T-helper 1 cell treated with Interleukin-12 subunit alpha and Interleukin-12 subunit beta and Interleukin-4 antibody, amounts not matched to agents 30 μg/mL and 1 μg/mL, for 36 hours (primary cell): Measurements from ENCODE around the gene SELENOK.

Source experiments
- H3K27ac Mint-ChIP-seq: one replicate; pipeline ENCODE4 v1.8.0; 2021; ENCODE audit warnings: mild to moderate bottlenecking, mixed read lengths
- H3K27me3 Mint-ChIP-seq: one replicate; pipeline ENCODE4 v1.8.0; 2021; ENCODE audit warnings: low read depth, mixed read lengths
- H3K36me3 Mint-ChIP-seq: one replicate; pipeline ENCODE4 v1.8.0; 2021; ENCODE audit warnings: low read depth, mixed read lengths
- H3K4me1 Mint-ChIP-seq: one replicate; pipeline ENCODE4 v1.8.0; 2021; ENCODE audit warnings: low read depth, mixed read lengths
- H3K4me3 Mint-ChIP-seq: one replicate; pipeline ENCODE4 v1.8.0; 2021; ENCODE audit warnings: mild to moderate bottlenecking, moderate library complexity, mixed read lengths
- H3K9me3 Mint-ChIP-seq: one replicate; pipeline ENCODE4 v1.8.0; 2021; ENCODE audit warnings: mixed read lengths

The SELENOK gene

GRCh38 chr3:53900666-53901331 lies 9.1 kb upstream of the SELENOK start:
- H3K27ac Mint-ChIP-seq: no peak overlapping the region
- no peak overlapping the region for H3K4me3 Mint-ChIP-seq

GRCh38 chr3:53899750-53900149 lies 8.1 kb upstream of the SELENOK start:
- Mint-ChIP-seq H3K27me3 (peaks cover 50% of the 10 kb centered on the region), H3K27ac (no peak overlapping the region)

More at GRCh38 chr3:53900666-53901331, 9.1 kb upstream of the SELENOK start:
- peaks cover 46% of the 10 kb centered on the region for H3K27me3 Mint-ChIP-seq
- H3K4me1 Mint-ChIP-seq: no peaks in the 10 kb centered on the region
- H3K9me3 Mint-ChIP-seq: no peaks in the 10 kb centered on the region
- no peaks in the 10 kb centered on the region for H3K36me3 Mint-ChIP-seq

DNA sequence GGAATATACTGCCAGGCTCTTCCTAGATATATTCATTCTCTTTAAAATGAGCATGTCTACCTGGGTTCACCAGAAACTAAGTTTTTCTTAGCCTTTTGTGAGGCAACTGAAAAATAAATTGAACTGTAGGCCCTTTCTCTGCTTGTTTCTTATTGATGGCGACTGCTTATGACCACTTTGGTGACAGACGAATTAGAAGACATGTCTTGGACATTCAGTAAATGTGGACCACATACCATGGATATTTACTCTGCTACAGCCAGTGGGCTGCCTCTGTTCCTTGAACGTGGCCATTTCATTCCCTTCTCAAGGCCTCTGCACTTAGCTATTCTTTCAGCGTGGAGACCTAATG lies 603 bp upstream of the SELENOK start:
- H3K27ac Mint-ChIP-seq: peak overlapping the region; percentile 100
- H3K36me3 Mint-ChIP-seq: peaks cover 22% of the 10 kb centered on the region
- H3K4me1 Mint-ChIP-seq: peaks cover 43% of the 10 kb centered on the region
- peak overlapping the region; percentile 96 for H3K4me3 Mint-ChIP-seq
- H3K27me3 Mint-ChIP-seq: peaks cover 23% of the 10 kb centered on the region
- peaks cover 6% of the 10 kb centered on the region for H3K9me3 Mint-ChIP-seq

More at GRCh38 chr3:53899750-53900149, 8.1 kb upstream of the SELENOK start:
- Mint-ChIP-seq H3K36me3 (no peaks in the 10 kb centered on the region), H3K4me1 (no peaks in the 10 kb centered on the region), H3K9me3 (no peaks in the 10 kb centered on the region), H3K4me3 (no peak overlapping the region)

GRCh38 chr3:53890726-53891475 lies 758 bp downstream of the SELENOK start:
- Mint-ChIP-seq H3K27me3 (peaks cover 12% of the 10 kb centered on the region), H3K9me3 (peaks cover 6% of the 10 kb centered on the region), H3K36me3 (peaks cover 22% of the 10 kb centered on the region), H3K4me1 (peaks cover 47% of the 10 kb centered on the region), H3K27ac (peak overlapping the region; percentile 100), H3K4me3 (peak overlapping the region; percentile 96)

- H3K4me3 Mint-ChIP-seq: no peak overlapping the region
- H3K27ac Mint-ChIP-seq: no peak overlapping the region
- H3K9me3 Mint-ChIP-seq: peaks cover 4% of the 10 kb centered on the region
- peaks cover 45% of the 10 kb centered on the region for H3K4me1 Mint-ChIP-seq
- peaks cover 22% of the 10 kb centered on the region for H3K36me3 Mint-ChIP-seq
- H3K27me3 Mint-ChIP-seq: no peaks in the 10 kb centered on the region
Measured at GRCh38 chr3:53888232-53888631, 3.4 kb downstream of the SELENOK start.

- Mint-ChIP-seq H3K27me3 (no peaks in the 10 kb centered on the region), H3K36me3 (peaks cover 19% of the 10 kb centered on the region), H3K4me3 (no peak overlapping the region), H3K9me3 (no peaks in the 10 kb centered on the region), H3K4me1 (peaks cover 46% of the 10 kb centered on the region), H3K27ac (no peak overlapping the region)
Measured at GRCh38 chr3:53887446-53887845, 4.2 kb downstream of the SELENOK start.

DNA sequence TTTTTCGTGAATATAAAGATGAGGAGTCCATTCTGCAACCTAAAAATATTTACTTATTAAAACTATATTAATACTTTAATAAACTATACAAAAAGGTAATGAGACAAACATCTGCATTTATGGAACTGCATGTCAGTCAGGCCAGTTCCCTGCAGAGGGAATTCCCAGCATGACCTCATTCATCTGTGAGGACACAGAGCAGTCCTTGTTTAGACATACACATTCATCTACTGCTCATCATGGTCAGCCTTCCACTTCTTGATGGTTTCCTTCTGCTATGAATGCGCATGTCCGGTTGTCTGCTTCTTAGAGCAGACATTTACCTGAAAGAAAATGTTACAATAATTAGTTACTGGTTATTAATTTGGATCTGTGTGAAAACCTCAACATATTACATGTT lies 6.4 kb downstream of the SELENOK start:
- H3K4me1 Mint-ChIP-seq: peaks cover 43% of the 10 kb centered on the region

GRCh38 chr3:53884623-53885022 lies 7.0 kb downstream of the SELENOK start:
- Mint-ChIP-seq H3K9me3 (no peaks in the 10 kb centered on the region), H3K36me3 (peaks cover 17% of the 10 kb centered on the region), H3K4me1 (peaks cover 44% of the 10 kb centered on the region), H3K4me3 (no peak overlapping the region), H3K27me3 (no peaks in the 10 kb centered on the region), H3K27ac (no peak overlapping the region)

More for the DNA sequence above, 6.4 kb downstream of the SELENOK start:
- H3K27ac Mint-ChIP-seq: no peak overlapping the region
- no peak overlapping the region for H3K4me3 Mint-ChIP-seq
- H3K9me3 Mint-ChIP-seq: no peaks in the 10 kb centered on the region
- peaks cover 19% of the 10 kb centered on the region for H3K36me3 Mint-ChIP-seq
- no peaks in the 10 kb centered on the region for H3K27me3 Mint-ChIP-seq

- Mint-ChIP-seq H3K9me3 (no peaks in the 10 kb centered on the region), H3K4me3 (peak overlapping the region; percentile 100), H3K27ac (peak overlapping the region; percentile 99), H3K4me1 (peaks cover 36% of the 10 kb centered on the region), H3K36me3 (peaks cover 15% of the 10 kb centered on the region), H3K27me3 (no peaks in the 10 kb centered on the region)
Measured at GRCh38 chr3:53883008-53883407, 8.7 kb downstream of the SELENOK start.

DNA sequence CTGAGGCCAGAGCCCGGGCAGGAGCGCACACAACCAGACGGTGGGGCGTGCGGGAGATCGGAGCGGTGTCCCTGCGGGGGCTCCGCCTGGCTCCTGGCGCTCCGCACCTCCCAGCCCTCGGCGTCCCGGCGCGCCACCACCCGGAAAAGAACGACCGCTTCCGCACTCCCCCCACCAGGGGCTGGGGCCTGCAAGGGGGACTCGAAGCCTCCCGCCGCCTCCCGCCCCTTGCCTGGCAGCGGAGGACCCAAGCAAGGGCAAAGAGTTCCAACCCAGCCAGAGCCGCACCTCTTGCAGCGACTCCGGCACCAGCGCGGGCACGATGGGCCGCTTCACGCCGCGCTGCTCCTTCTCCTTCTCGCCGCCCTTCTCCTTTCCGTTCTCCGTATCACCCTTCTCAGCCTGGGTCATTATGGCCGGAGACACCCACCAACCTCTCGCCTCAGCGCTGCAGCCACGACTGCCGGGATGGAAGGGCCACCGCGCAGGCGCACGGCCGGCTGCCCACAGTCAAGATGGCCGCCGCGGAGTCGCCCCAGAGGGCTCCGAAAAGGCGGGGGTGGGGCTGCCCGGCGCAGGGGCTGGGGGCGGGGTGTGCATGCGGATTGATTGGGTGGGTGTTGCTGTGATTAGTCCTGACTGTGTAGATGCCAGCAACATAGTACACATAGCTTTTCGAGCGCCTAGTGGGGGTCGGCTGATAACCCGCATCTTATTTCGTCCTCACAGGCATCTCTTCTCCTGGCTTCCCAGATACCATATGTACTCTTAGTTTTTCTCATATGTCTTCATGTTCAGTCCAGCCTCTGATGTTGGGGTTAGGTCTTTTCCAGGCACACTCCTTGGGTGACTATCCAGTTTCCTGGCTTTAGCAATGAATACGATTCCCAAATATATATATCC lies 9.7 kb downstream of the SELENOK start, which contains the start of gene ACTR8:
ACTR8 (minus strand) TSS at position 462 of the 903 bp plus-strand sequence; CDS start at position 411, 51 bp downstream.
- Mint-ChIP-seq H3K27ac (peak within 1 kb of the TSS; percentile 99), H3K36me3 (peaks cover 25% of the 10 kb centered on the region), H3K4me3 (peak within 1 kb of the TSS; percentile 100), H3K4me1 (peaks cover 32% of the 10 kb centered on the region), H3K27me3 (no peaks in the 10 kb centered on the region), H3K9me3 (no peaks in the 10 kb centered on the region)

DNA sequence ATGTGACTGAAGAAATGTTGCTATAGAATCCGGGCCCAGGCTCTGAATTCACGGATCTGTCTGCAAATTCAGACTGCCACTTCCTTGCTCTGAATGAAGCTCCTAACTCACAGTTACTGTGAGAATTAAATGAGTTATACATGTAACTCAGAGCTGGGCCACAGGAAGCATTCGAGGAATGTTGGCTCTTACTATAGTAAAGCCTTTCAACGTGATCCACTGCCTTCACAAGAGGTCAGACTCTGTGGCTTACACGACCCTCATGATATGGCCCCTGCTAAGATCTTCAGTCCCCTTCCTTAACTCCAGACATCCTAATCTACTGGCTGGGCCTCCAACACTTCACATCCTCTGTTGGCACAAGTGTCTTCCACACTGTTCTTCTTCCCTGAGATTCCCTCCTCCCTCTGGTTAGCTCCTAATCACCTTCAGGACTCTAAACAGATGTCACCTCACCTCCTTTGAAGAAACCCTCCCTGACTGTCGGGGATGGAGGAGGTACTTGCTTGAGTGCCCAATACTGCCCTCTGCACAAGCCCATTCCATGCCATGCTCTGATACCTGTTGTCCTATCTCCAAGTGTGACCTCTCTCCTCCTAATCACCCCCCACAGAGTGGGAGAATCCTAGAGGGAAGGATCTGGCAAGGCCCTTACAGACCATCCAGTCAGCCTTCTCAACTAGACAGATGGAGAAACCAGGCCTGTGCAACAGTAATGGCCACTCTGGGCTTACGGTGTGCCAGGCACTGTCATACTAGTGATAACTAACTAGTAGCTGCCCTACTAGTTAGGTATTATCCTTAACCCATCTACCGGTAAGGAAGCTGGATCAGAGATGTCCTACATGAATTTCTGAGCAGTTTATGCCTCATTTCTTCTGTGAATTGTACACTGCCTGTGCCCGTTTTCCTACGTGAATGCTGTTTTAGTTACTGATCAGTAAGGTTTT lies 11.0 kb downstream of the SELENOK start:
- H3K27me3 Mint-ChIP-seq: no peaks in the 10 kb centered on the region
- H3K27ac Mint-ChIP-seq: peak overlapping the region; percentile 99

DNA sequence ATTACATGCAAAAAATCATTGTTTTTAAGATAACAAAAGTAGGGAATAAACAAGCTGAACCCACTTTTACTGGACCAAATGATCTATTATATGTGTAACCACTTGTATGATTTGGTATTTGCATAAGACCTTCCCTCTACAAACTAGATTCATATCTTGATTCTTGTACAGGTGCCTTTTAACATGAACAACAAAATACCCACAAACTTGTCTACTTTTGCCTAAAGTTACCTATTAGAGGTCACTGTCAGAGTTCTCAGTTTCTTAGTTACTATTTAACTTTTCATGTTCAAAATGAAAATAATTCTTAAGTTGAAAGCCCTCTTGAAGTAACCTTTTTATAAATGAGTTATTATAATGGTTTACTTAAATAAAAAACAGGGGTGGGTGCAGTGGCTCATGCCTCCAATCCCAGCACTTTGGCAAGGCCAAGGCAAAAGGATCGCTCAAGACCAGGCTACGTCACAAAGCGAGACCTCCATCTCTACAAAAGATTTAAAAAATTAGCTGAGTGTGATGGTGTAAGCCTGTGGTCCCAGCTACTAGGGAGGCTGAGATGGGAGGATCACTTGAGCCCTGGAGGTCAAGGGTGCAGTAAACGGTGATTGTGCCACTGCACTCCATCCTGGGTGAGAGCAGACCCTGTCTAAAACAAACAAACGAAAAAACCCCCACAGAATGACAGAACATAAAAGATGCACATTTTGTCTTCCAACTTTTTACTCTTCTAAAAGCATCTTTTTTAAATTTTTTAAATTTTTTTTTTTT lies 25.7 kb downstream of the SELENOK start:
- Mint-ChIP-seq H3K36me3 (peaks cover 34% of the 10 kb centered on the region), H3K27me3 (no peaks in the 10 kb centered on the region), H3K9me3 (no peaks in the 10 kb centered on the region), H3K27ac (no peak overlapping the region), H3K4me3 (no peak overlapping the region), H3K4me1 (no peaks in the 10 kb centered on the region)

More for the DNA sequence above, 11.0 kb downstream of the SELENOK start:
- H3K9me3 Mint-ChIP-seq: no peaks in the 10 kb centered on the region
- H3K4me3 Mint-ChIP-seq: peak overlapping the region; percentile 100
- H3K4me1 Mint-ChIP-seq: peaks cover 29% of the 10 kb centered on the region
- peaks cover 30% of the 10 kb centered on the region for H3K36me3 Mint-ChIP-seq

DNA sequence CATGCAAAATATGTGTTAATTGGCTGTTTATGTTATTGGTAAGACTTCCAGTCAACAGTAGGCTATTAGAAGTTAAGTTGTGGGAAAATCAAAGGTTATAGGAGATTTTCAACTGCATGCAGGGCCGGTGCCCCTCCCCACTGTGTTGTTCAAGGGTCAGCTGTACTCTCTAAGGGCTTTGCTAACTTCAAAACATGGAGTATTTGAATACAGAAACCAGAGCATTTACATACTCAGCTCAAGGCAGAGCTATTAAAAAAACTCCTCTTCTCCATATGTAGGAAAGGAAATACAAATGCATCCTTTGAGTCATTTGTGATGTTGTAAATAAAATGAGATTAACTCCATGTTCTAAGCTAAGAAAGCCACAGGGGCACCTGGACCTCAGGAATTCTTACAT lies 28.5 kb downstream of the SELENOK start:
- Mint-ChIP-seq H3K4me3 (no peak overlapping the region), H3K27me3 (no peaks in the 10 kb centered on the region), H3K36me3 (peaks cover 27% of the 10 kb centered on the region), H3K27ac (no peak overlapping the region), H3K9me3 (no peaks in the 10 kb centered on the region), H3K4me1 (no peaks in the 10 kb centered on the region)
